AG09319 (cell line): ENCODE results near the gene TMED6.

Source experiments
- DNase-seq: peaks from one replicate; pipeline ENCODE4 v3.0.0-alpha.2; 2010; ENCODE audit warnings: low read depth; ENCODE audit errors: extremely low read depth
- TF ChIP-seq, protein P1 (sequence below): IDR thresholded peaks from 2 replicates; pipeline ENCODE4 v1.5.1; 2011; ENCODE audit warnings: low read depth, mild to moderate bottlenecking, inconsistent platforms, low read length, moderate library complexity

The TMED6 gene

DNA sequence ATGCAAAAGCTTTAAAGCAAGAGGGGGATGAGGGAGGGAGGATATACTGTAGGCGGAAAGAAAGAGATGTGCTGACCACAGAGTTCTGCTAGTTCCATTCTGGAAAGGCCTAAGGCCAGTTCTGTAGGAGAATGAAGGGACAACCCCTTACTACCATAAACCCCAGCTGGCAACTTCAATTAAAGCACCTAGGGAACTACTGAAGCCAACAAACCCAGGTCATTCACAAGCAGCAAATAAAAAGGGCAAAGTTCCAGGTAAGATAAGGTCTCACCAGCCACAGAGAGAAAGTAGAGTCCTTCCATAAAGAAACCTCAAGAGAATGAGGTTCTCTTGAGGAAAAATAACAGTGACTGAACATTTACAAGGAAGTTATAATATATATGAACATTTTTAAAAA lies 21.4 kb upstream of the TMED6 start:
- no peak for DNase-seq
- TF ChIP-seq, protein P1, sequence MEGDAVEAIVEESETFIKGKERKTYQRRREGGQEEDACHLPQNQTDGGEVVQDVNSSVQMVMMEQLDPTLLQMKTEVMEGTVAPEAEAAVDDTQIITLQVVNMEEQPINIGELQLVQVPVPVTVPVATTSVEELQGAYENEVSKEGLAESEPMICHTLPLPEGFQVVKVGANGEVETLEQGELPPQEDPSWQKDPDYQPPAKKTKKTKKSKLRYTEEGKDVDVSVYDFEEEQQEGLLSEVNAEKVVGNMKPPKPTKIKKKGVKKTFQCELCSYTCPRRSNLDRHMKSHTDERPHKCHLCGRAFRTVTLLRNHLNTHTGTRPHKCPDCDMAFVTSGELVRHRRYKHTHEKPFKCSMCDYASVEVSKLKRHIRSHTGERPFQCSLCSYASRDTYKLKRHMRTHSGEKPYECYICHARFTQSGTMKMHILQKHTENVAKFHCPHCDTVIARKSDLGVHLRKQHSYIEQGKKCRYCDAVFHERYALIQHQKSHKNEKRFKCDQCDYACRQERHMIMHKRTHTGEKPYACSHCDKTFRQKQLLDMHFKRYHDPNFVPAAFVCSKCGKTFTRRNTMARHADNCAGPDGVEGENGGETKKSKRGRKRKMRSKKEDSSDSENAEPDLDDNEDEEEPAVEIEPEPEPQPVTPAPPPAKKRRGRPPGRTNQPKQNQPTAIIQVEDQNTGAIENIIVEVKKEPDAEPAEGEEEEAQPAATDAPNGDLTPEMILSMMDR = no peak

DNA sequence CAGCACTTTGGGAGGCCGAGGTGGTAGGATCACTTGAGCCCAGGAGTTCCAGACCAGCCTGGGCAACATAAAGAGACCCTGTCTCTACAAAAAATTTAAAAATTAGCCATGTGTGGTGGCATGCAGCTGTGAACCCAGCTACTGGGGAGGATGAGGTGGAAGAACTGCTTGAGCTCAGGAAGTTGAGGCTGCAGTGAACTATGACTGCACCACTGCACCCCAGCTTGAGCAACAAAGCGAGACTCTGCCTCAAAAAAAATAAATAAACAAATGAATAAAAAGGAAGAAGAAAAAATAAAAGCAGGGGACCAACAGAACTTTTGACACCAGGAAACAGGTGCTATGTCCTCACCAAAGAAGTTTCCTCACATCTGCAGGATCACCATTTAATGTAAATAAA lies 20.0 kb upstream of the TMED6 start:
- DNase-seq = no peak
- TF ChIP-seq, protein P1 = no peak

GRCh38 chr16:69368866-69369265 lies 17.3 kb upstream of the TMED6 start:
- DNase-seq = no peak
- TF ChIP-seq, protein P1 = no peak

DNA sequence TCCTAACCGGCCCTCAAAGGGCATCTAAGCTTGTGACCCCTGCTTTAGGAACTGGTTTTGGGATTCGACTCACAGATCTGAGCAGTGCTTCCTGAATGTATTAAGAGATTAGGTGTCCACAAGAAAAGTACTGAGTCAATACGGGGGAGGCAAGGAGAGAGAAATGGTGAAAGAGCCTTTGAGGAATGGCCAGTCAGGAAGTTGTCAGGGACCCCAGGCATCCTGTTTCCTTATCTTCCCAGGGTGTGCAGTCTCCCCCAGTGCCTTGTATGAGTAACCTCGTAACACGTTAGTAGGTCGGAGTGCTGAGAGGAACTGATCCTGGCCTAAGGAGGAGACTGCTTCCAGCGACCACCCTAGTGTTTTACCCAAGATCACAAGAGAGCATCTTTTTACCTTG lies 16.4 kb upstream of the TMED6 start:
- DNase-seq = no peak

DNA sequence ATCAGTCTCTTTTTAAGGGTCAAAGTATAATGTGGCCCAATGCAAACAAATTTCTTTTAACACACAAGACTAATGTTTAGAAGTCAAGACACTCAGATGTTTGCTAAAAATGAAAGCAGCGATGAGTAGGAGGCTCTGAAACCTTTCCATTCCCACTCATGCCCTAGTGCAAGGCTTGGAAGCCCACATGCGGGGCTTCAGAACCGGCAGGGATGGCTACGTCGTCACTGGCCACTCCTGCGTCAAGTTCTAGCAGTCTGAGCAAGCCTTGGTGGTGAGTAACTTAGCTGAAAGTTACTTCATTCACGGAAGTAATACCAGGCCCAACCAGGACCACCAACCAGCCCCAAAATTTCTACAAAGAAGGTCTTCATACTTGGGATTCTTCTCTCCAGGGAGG lies 14.8 kb upstream of the TMED6 start:
- TF ChIP-seq, protein P1 = no peak
- no peak for DNase-seq

More for the DNA sequence above, 16.4 kb upstream of the TMED6 start:
- TF ChIP-seq, protein P1 = no peak

DNA sequence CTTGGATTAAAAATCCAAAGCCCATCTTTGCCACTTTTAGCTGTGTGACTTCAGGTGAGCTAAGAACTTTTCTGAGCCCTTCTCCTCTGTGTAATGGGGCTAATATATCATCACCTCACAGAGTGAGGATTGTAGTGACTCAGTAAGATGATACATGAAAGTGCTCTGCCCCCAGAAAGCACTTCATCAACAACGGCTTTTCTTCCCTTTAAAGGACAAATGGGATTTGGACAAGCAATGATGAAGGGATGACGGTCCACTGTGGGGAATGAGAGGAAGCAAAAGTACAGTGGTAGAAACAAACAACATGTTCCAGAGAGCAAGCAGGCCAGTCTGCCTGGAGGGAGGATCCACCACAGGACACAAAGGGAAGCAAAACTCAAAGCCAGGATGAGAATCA lies 14.3 kb upstream of the TMED6 start:
- no peak for DNase-seq
- TF ChIP-seq, protein P1 = no peak

- TF ChIP-seq, protein P1 = no peak
- no peak for DNase-seq
Measured at GRCh38 chr16:69364088-69364487, 12.5 kb upstream of the TMED6 start.
